GM12875 (cell line): ENCODE results near the gene CUL3.

ENCODE experiments used
- H3K4me3 ChIP-seq: one replicate; pipeline ENCODE4 v1.5.1; 2011; ENCODE audit warnings: low read depth, low read length, control low read depth
- CTCF ChIP-seq: IDR thresholded peaks from 2 replicates; pipeline ENCODE4 v1.5.1; 2011; ENCODE audit warnings: low read depth, mild to moderate bottlenecking, control low read depth, inconsistent platforms, low read length, moderate library complexity, borderline replicate concordance; ENCODE audit not compliant: insufficient read depth

The CUL3 gene

DNA sequence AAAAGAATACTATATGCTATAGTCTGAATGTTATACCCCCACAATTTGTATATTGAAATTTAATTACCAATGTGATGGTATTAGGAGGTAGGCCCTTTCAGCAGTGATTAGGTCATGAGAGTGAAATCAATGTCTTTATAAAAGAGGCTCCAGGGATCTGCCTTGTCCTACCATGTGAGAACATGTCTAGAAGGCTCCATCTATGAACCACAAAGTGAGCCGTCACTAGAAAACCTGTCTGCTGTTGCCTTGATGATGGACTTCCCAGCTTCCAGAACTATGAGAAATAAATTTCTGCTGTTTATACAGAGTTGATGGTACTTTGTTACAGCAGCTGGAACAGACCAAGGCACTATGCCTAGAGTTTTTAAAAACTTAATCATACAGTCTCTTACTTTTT, 136.9 kb downstream of the CUL3 start:
- no peak overlapping the region for H3K4me3 ChIP-seq
- no peak for TF ChIP-seq CTCF

- no peak for TF ChIP-seq CTCF
- no peak overlapping the region for H3K4me3 ChIP-seq
Observed at GRCh38 chr2:224444783-224445182, 140.4 kb downstream of the CUL3 start.

- TF ChIP-seq CTCF = no peak
- no peak overlapping the region for H3K4me3 ChIP-seq
Observed at GRCh38 chr2:224444021-224444420, 141.1 kb downstream of the CUL3 start.

DNA sequence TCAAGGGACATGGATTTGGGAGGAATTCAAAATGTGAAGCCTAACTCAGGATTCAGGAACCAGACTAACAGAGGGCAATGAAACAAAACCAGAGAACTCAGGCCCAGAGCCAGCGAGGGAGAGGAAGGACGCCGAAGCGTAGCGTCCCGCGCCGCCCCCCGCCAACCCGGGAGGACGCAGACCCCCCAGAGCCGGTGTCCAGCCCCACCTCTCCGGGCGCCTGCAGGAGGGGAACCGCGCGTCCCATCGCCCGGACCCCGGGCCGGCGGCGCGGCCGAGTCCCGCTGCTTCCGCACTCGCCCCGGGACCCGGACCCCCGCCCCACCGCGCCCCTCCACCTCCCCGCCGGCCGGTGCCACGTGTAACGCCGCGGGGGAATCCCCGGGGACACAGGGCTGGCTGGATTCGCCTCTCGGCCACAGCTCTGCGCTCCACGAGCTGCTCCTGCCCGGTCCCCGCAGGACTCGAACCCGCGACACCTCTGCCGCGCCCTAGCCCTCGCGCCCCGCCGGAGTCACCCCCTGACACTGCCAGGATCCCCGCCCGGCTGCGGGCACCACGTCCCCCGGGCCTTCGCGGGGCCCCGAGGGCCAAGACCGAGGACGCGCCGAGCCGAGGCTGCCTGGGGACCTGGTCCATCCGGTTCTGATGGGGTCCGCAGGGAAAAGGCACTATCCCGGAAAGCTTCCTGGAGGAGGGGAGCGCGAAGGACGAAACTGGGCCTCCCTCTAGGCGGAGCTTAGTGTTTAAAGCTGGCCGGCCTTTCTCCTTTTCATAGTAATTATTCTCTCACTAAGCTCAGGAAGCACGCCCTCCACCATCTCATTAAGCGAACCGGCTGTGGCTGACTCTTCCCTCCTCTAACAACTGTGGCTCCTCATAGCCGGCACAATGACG, 142.8 kb downstream of the CUL3 start:
- H3K4me3 ChIP-seq = peak overlapping the region; percentile 28
- no peak for TF ChIP-seq CTCF

DNA sequence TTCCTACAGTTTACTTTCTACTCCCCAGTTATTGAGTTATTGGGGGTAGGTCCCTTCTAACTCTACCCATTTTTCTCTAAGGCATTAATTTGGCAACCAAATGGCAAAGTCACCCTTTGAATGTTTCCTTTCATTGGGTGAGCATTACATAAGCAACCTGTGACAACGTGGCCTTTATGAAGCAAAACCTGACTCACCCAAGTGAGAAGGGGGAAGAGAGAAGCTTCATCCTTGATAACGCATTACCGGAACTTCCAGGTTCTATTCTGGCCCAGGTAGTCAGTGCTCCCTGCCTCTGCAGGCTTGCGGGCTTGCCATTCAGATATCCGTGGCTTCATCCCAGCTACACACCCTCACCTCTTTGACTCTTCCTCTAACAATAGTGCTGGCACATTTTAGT, 144.2 kb downstream of the CUL3 start:
- no peak overlapping the region for H3K4me3 ChIP-seq
- no peak for TF ChIP-seq CTCF

DNA sequence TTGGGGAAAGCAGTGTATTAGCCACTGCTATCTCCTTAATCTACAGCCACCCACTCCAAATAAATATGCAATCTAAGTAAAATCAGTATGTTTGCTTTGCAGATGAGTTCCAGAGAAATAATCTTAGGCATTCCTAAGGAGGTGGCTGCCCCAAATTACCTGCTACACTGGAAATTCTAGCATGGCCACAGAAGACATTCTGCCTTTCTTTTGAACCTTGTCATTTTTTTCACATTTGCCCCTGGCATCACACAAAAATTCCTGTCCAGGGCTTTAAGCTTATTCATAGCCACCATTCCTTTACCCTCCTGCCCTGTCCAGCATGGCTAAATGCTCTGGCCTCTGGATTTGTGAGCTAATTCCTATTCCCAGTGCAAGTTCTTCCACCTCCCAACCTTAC, 146.4 kb downstream of the CUL3 start:
- no peak for TF ChIP-seq CTCF

DNA sequence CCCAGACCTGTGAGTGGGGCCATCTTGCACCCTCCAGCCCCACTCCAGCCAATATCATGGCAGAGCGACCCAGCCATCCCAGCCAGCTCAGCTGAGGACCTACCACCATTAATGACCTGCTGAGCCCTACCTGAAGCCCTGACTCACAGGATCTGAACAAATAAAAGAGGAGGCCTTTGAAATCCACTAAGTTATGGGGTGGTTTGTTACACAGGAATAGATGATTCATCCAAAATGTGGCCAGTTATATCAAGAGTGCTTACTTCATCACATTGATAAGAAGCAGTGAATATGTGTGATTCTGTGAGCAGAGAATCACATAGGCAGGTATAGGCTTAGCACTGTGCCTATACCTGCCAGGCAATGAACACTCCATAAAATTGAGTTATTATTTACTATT, 148.5 kb downstream of the CUL3 start:
- H3K4me3 ChIP-seq = no peak overlapping the region
- TF ChIP-seq CTCF = no peak

More for the DNA sequence above, 146.4 kb downstream of the CUL3 start:
- no peak overlapping the region for H3K4me3 ChIP-seq
